Measurements from ENCODE around the gene ISCU.

- TF ChIP-seq CTCF (IDR thresholded peaks at IDR 0.05) (no peak), POLR2A (IDR thresholded peaks at IDR 0.05) (no peak), EP300 (IDR thresholded peaks at IDR 0.05; ENCODE audit: low read depth) (no peak)
Observed at GRCh38 chr12:108587826-108588225, 25.4 kb downstream of the ISCU start.
